Epithelial cell of esophagus (primary cell): Measurements from ENCODE around the gene CCDC137.
"Not testable (repeated sequence)": the region's sequence is repeated elsewhere in the genome, so short reads cannot be mapped to it uniquely, and the experiment has no call there.

Source experiments
- DNase-seq: peaks from one replicate; pipeline ENCODE4 v3.0.0; 2010; ENCODE audit warnings: low read depth
- H3K4me3 ChIP-seq: 2 replicates; pipeline ENCODE4 v1.5.1; 2011; ENCODE audit warnings: mild to moderate bottlenecking, low read length, control low read depth
- TF ChIP-seq, protein P1 (sequence below): IDR thresholded peaks from 2 replicates; pipeline ENCODE4 v1.5.1; 2011; ENCODE audit warnings: low read depth, mild to moderate bottlenecking, low read length, control low read depth, inconsistent platforms; ENCODE audit not compliant: insufficient read depth; ENCODE audit errors: missing control alignments

The CCDC137 gene, protein sequence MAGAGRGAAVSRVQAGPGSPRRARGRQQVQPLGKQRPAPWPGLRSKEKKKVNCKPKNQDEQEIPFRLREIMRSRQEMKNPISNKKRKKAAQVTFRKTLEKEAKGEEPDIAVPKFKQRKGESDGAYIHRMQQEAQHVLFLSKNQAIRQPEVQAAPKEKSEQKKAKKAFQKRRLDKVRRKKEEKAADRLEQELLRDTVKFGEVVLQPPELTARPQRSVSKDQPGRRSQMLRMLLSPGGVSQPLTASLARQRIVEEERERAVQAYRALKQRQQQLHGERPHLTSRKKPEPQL

DNA sequence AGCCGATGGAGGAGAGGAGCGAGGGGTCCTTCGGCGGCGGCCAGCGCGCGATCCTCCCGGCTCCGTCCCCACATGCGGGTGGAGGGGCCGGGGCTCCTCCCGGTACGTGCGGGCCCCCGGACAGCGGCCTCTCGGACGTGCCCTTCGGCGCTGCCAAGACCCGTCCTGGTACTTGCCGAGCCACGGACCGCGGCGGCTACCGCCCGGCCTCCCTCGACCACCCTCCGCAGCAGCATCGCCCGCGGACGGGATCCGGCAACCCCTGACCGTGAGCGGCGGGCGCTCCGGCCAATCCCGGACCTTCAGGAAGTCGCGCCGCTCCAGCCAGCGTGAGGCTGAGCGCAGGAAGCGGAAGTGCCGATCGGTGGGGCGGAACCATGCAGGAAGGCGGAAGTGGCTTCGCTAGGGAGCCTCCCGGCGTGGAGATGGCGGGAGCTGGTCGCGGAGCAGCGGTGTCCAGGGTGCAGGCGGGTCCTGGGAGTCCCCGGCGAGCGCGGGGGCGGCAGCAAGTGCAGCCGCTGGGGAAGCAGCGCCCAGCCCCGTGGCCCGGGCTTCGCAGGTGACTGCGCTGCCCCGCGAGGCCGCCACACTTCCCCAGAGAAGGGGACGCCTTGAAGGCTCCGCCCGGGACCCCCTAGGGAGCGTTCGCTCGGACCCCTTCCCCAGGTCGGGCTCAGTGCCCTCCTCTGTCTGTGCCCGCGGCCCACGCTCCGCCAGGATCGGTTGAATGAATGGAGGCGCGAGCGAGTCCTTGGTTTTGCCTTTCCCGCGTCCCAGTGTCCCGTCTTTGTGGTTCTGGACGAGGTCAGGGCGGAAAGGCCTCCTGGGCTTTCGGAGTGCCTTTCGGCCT lies at the start of gene CCDC137, which contains the start of gene OXLD1:
Gene CCDC137 (plus strand): TSS at position 396 of the 850 bp plus-strand sequence. CDS start 30 bp downstream, at position 426.
Gene OXLD1 (minus strand): TSS at position 264 of the 850 bp plus-strand sequence. CDS start 28 bp downstream, at position 236.
- H3K4me3 ChIP-seq, result peak within 1 kb of the TSS; percentile 92
- peak; percentile 98 for DNase-seq
- TF ChIP-seq, protein P1, sequence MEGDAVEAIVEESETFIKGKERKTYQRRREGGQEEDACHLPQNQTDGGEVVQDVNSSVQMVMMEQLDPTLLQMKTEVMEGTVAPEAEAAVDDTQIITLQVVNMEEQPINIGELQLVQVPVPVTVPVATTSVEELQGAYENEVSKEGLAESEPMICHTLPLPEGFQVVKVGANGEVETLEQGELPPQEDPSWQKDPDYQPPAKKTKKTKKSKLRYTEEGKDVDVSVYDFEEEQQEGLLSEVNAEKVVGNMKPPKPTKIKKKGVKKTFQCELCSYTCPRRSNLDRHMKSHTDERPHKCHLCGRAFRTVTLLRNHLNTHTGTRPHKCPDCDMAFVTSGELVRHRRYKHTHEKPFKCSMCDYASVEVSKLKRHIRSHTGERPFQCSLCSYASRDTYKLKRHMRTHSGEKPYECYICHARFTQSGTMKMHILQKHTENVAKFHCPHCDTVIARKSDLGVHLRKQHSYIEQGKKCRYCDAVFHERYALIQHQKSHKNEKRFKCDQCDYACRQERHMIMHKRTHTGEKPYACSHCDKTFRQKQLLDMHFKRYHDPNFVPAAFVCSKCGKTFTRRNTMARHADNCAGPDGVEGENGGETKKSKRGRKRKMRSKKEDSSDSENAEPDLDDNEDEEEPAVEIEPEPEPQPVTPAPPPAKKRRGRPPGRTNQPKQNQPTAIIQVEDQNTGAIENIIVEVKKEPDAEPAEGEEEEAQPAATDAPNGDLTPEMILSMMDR, result no peak

DNA sequence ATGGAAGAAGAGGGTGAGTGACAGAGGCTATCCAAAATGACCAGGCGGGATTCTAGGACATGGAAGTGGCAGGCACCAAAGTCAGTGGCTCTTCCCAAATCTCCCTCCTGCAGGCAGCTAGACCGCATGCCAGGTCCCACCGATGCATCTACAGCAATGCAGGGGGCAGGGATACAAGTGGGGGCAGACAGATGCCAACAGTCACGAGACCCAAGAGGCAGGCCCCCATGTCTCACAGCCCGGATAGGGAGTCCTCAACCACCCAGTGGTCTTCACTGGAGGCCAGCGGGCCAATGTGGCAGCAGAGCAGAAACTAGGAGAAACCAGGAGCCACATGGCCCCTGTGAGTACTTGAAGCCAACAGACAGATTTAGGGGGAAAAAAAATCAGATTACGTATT lies 49.7 kb upstream of the CCDC137 start:
- no peak for DNase-seq
- H3K4me3 ChIP-seq, result no peak overlapping the region
- TF ChIP-seq, protein P1, result no peak

DNA sequence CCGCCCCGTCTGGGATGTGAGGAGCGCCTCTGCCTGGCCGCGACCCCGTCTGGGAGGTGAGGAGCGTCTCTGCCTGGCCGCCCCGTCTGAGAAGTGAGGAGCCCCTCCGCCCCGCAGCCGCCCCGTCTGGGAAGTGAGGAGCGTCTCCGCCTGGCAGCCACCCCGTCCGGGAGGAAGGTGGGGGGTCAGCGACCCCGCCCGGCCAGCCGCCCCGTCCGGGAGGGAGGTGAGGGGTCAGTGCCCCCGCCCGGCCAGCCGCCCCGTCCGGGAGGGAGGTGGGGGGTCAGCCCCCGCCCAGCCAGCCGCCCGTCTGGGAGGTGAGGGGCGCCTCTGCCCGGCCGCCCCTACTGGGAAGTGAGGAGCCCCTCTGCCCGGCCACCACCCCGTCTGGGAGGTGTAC lies 48.2 kb upstream of the CCDC137 start:
- DNase-seq, H3K4me3 ChIP-seq: not testable (repeated sequence)

DNA sequence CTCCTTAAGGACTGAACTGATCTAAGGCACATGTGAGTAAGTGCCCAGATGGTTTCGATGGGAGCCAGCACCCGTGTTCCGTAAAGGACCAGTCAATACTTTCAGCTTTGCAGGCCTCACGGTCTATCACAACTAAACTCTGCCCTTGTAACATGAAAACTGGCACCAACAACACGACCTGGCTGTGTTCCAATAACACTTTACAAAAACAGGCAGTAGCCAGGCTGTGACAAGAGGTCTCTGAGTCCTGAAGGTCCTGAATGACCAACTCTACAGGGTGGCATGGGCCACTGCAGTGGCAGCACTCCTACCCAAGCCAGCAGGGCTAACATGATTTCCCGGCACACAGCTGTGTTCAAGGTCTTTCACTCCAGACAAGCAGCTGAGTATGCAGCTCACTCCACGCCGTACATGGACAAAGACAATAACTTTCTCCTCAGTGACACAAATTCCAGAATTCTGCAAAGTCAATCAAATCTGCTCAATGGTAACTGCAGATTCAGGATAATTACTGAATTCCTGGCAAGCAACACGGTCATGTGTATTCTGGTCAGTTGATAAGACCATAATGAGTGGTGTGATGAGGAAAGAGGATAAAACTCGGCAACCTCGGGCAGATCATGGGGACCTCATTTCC lies 44.9 kb upstream of the CCDC137 start:
- TF ChIP-seq, protein P1, result no peak
- H3K4me3 ChIP-seq, result no peak overlapping the region

DNA sequence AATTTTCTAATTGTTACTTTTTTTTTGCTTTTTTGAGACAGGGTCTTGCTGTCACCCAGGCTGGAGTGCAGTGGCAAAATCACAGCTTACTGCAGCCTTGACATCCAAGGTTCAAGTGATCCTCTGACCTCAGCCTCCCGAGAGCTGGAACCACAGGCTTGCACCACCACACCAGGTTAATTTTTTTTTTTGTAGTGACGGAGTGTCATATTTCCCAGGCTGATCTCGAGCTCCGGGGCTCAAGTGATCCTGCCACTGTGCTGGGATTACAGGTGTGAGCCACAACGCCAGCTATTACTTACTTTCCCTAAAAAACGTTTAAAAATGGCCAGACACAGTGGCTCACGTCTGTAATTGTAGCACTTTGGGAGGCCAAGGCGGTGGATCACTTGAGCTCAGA lies 36.3 kb upstream of the CCDC137 start:
- no peak for DNase-seq
- H3K4me3 ChIP-seq, result no peak overlapping the region
- TF ChIP-seq, protein P1, result no peak

More for the DNA sequence above, 44.9 kb upstream of the CCDC137 start:
- DNase-seq, result no peak

DNA sequence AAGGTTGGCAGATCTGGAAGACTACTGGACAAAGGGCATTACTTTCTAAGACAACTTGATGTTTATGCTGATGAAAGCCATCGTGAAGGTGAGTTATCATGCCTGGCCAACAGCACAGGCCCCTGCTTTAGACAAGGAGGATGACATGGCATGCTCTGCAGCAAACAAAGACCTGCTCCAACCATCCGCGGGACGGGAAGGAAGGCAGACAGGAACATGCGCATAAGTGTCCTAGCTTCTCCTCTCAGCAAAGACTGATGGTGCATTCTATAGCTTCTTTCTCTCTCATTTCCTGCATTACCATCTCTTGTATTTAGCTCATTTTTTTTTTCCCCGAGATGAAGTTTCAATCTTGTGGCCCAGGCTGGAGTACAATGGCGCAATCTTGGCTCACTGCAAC lies 35.1 kb upstream of the CCDC137 start:
- TF ChIP-seq, protein P1, result no peak
- no peak overlapping the region for H3K4me3 ChIP-seq
- DNase-seq, result no peak

DNA sequence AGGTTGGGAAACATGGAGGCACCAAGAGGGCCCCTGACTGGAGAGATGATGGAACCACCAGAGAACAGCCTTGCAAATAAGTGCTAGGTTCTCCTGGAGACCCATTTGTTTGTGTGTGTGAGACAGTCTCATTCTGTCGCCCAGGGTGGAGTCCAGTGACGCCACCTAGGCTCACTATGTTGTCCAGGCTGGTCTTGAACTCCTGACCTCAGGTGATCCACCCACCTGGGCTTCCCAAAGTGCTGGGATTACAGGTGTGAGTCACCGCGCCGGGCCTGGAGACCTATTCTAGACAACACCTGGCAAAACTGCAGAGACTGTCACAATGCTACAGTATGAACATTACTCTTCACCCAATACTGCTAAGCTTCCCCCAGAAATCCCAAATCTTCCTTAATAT lies 31.1 kb upstream of the CCDC137 start:
- peak overlapping the region; percentile 96 for H3K4me3 ChIP-seq
- TF ChIP-seq, protein P1, result no peak
- DNase-seq, result peak; percentile 42
